GM18951 (cell line): ENCODE measurements around the gene CDK14.
"Not testable (repeated sequence)": the region's sequence is repeated elsewhere in the genome, so short reads cannot be mapped to it uniquely, and the experiment has no call there.

ENCODE experiments used
- POLR2A ChIP-seq: IDR thresholded peaks from 4 replicates; pipeline ENCODE4 v1.6.1; 2011; ENCODE audit warnings: mild to moderate bottlenecking; ENCODE audit not compliant: insufficient read length, insufficient read depth; ENCODE audit errors: extremely low read depth
- in situ Hi-C: fragments of 300-500 bp; cut with MboI; formaldehyde crosslinking; loops from one replicate; pipeline ENCODE4 v1.12.0; 2022; ENCODE audit warnings: low sequenced_read_pairs, mixed read lengths, inconsistent platforms; ENCODE audit not compliant: unreplicated experiment

The CDK14 gene

GRCh38 chr7:90773269-90773668 is 177.1 kb downstream of the CDK14 start:
- in situ Hi-C loops, result no loop called here
- TF ChIP-seq POLR2A, result no peak

GRCh38 chr7:90774706-90775105 is 178.6 kb downstream of the CDK14 start:
- no peak for TF ChIP-seq POLR2A

GRCh38 chr7:90775383-90775965 is 179.4 kb downstream of the CDK14 start:
- TF ChIP-seq POLR2A, result no peak
- in situ Hi-C loops, result no loop called here

More at GRCh38 chr7:90774706-90775105, 178.6 kb downstream of the CDK14 start:
- in situ Hi-C loops, result no loop called here

- no peak for TF ChIP-seq POLR2A
- in situ Hi-C loops, result no loop called here
These were observed 180.9 kb downstream of the CDK14 start for GRCh38 chr7:90777041-90777440.

GRCh38 chr7:90777465-90777864 is 181.3 kb downstream of the CDK14 start:
- TF ChIP-seq POLR2A, result no peak
- in situ Hi-C loops, result no loop called here

- no peak for TF ChIP-seq POLR2A
- in situ Hi-C loops, result no loop called here
These were observed 181.8 kb downstream of the CDK14 start for GRCh38 chr7:90777886-90778285.

GRCh38 chr7:90788052-90788451 is 191.9 kb downstream of the CDK14 start:
- TF ChIP-seq POLR2A, result no peak
- in situ Hi-C loops, result no loop called here

- TF ChIP-seq POLR2A, result no peak
- in situ Hi-C loops, result no loop called here
These were observed 193.7 kb downstream of the CDK14 start for GRCh38 chr7:90789736-90790306.

GRCh38 chr7:90791596-90791995 is 195.5 kb downstream of the CDK14 start:
- in situ Hi-C loops, result no loop called here
- TF ChIP-seq POLR2A, result no peak

GRCh38 chr7:90792301-90792700 is 196.2 kb downstream of the CDK14 start:
- in situ Hi-C loops, result no loop called here
- TF ChIP-seq POLR2A, result no peak

GRCh38 chr7:90794234-90794633 is 198.1 kb downstream of the CDK14 start:
- in situ Hi-C loops, result not testable (repeated sequence)

- no peak for TF ChIP-seq POLR2A
- in situ Hi-C loops, result no loop called here
These were observed 201.5 kb downstream of the CDK14 start for GRCh38 chr7:90797596-90797995.

- TF ChIP-seq POLR2A, result no peak
- in situ Hi-C loops, result no loop called here
These were observed 208.2 kb downstream of the CDK14 start for GRCh38 chr7:90804370-90804769.

GRCh38 chr7:90815552-90815951 is 219.4 kb downstream of the CDK14 start:
- in situ Hi-C loops, result not testable (repeated sequence)
